CD4-positive, alpha-beta T cell treated with Interleukin-15 for 4 hours (primary cell): ENCODE measurements around the gene MPC2.
"Not testable (repeated sequence)": the region's sequence is repeated elsewhere in the genome, so short reads cannot be mapped to it uniquely, and the experiment has no call there.

Experiments
- DNase-seq: peaks from one replicate; pipeline ENCODE4 v3.0.0-alpha.2; 2020; ENCODE audit warnings: low spot score

Gene MPC2

GRCh38 chr1:167904652-167905130 lies 32.2 kb downstream of the MPC2 start:
- no peak for DNase-seq

- no peak for DNase-seq
Observed at GRCh38 chr1:167900907-167901306, 36.0 kb downstream of the MPC2 start.

DNA sequence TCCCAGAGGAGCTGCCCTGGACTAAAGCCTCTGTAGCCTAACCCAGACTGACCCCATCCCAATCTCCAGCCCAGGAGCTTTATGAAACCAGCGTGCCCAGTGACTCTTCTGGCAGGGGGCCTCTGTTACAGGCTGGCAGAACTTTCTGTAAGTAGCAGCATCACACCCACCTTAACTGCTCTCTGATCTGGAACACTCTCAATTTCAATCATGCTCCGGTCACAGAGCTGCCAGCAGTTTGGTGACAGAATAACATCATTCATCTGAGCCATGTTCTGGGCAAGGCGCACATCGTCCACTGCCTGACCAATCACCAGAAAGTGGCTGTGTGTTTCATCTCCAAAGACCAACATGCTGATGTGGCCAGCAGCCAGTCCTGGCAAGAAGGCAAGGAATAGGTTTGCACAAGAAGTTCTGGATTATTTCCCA lies 37.6 kb downstream of the MPC2 start:
- DNase-seq, result no peak

DNA sequence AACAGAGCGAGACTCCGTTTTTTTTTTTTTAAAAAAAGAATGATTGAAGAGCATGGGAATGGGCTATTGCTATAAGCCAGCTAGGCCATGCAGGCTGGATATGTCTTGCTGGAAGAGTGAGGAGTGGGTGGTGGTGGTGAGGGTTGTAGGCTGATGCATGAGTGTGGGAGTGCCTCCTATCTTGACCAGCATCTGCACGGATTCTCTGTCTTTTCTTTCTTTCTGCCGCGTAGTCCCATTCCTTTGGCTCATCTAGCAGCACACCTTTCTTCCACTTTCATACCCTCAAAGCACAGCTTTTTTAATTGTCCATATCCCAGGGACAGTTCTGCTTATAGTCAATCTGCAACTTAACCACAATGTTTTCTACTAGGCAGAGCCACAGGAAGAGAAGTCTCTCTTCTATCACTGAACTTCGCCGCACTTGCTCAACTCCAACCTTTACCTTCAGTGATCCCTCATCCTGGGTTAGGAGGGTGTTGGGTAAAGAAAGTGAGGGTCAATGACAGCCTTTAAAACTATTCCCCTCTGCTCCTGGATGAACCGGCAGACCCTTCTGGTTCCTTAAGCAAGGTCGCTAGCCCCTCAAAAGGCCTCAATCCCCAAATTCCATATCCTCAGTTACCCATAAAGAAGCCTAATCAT lies 38.2 kb downstream of the MPC2 start:
- no peak for DNase-seq

- no peak for DNase-seq
Observed at GRCh38 chr1:167893798-167894197, 43.1 kb downstream of the MPC2 start.

GRCh38 chr1:167890400-167890799 lies 46.5 kb downstream of the MPC2 start:
- no peak for DNase-seq

DNA sequence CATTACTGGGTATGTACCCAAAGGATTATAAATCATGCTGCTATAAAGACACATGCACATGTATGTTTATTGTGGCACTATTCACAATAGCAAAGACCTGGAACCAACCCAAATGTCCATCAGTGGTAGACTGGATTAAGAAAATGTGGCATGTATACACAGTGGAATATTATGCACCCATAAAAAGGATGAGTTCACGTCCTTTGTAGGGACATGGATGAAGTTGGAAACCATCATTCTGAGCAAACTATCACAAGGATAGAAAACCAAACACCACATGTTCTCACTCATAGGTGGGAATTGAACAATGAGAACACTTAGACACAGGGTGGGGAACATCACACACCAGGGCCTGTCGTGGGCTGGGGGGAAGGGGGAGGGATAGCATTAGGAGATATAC lies 49.7 kb downstream of the MPC2 start:
- not testable (repeated sequence) for DNase-seq

- no peak for DNase-seq
Observed at GRCh38 chr1:167882376-167882775, 54.5 kb downstream of the MPC2 start.

GRCh38 chr1:167881786-167882185 lies 55.1 kb downstream of the MPC2 start:
- no peak for DNase-seq

DNA sequence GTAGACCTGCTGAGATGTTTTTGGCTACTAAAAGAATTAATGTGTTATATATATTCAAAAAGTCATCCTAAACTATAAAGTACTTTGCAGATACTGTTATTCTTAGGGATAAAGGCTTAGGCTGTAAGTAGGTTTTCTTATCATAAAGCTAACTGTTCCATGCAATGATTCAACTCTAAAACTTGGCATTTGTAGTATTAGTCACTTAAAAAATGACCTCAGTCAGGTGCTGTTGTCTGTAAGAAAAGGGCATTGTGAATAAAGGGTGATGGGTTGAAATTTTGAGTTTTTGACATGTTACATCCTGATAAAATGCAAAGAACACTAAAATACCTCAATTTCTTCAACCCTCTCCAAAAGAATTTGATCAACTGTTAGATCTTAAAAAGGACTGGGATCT lies 55.8 kb downstream of the MPC2 start:
- DNase-seq, result no peak

GRCh38 chr1:167880580-167881021 lies 56.3 kb downstream of the MPC2 start:
- no peak for DNase-seq

DNA sequence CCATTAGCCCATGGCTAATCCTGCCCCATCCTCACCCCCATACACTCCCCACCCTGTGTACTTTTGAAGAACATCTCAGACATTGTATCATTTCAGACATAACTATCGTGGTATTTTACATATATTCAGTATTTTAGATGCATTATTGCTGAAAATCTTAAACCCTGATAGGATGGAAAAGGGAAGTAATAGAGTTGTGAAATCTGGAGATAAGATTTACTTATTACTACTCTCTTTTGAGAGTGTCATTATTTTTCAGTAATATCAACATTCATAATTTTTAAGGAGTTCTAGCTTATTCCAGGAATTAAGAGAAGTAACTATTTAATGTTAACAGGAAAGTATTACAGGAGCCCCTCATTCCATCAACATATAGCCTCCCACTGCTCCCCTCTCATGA lies 57.4 kb downstream of the MPC2 start:
- no peak for DNase-seq

DNA sequence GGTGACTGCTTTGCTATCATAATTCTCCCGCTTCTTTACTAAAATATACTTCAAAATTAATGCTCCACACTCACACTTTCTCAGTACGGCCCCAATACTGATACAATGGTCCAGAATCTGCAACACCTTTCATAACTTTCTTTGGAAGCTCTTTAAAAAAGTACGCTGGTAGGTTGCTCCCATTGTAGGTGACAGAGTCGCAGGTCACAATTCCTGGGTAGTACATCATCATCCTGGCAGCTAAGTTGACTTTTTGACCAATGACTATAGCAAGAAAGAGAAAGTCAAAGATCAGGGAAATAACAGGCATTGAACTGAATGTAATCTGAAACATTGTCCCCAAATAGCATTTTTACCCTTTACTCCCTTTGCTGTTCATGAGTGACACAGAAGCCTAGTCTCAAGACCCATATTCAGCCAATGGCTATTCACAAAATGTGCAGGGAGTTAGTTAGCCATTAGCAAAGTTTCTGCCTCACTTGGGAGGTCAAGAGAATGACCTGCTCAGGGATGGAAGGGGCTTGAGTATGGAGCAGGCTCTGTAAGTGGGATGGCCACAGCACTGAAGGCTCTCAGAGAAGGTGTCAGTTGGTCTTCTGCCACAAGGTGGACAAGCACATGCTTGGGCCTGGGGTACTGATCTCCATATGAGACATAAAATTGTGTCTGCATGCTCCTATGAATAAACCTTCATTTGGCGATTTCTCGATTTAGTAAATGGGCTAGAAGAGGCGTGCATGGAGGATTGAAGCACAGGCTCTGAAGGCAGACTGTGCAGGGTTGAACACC lies 58.3 kb downstream of the MPC2 start:
- no peak for DNase-seq

- no peak for DNase-seq
Observed at GRCh38 chr1:167876597-167877175, 60.2 kb downstream of the MPC2 start.

GRCh38 chr1:167871331-167871730 lies 65.5 kb downstream of the MPC2 start:
- DNase-seq, result no peak

GRCh38 chr1:167869157-167870001 lies 67.5 kb downstream of the MPC2 start:
- DNase-seq, result not testable (repeated sequence)

DNA sequence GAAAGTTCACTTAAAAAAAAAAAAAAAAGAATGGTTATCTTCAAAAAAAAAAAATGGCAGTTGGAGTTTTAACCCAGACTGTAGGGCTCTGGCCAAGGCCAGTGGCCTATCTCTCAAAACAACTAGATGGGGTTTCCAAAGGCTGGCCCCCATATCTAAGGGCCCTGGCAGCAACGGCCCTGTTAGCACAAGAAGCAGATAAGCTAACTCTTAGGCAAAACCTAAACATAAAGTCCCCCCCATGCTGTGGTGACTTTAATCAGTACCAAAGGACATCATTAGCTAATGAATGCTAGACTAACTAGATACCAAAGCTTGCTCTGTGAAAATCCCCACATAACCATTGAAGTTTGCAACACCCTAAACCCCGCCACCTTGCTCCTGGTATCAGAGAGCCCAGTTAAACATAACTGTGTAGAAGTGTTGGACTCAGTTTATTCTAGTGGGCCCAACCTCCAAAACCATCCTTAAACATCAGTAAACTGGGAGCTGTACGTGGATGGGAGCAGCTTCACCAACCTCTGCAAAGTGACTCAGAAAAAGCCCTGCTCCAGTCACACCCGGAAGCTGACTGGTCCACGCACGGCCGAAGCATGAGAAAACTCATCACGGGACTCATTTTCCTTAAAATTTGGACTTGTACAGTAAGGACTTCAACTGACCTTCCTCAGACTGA lies 70.0 kb downstream of the MPC2 start:
- DNase-seq, result not testable (repeated sequence)
